GM12892 (cell line): Measurements from ENCODE around the gene TENM3.

ENCODE experiments used
- POLR2A ChIP-seq: IDR thresholded peaks from 2 replicates; pipeline ENCODE4 v1.6.1; 2011; ENCODE audit warnings: low read depth, low read length, control low read depth
- POLR2AphosphoS5 ChIP-seq: IDR thresholded peaks from 2 replicates; pipeline ENCODE4 v1.6.1; 2011; ENCODE audit warnings: low read depth, low read length, control low read depth

GRCh38 chr4:182504463-182504862 lies 261.3 kb downstream of the TENM3 start:
- no peak for TF ChIP-seq POLR2A
- no peak for TF ChIP-seq POLR2AphosphoS5
